Choroid plexus epithelial cell (primary cell): ENCODE data around the gene LRP2.

Source experiments
- DNase-seq: peaks from one replicate; pipeline ENCODE4 v3.0.0-alpha.2; 2010; ENCODE audit warnings: low read depth
- H3K4me3 ChIP-seq: 2 replicates; pipeline ENCODE4 v1.5.1; 2011; ENCODE audit warnings: low read depth, mild to moderate bottlenecking, control low read depth, low read length, moderate library complexity
- TF ChIP-seq, protein P1 (sequence below): conservative IDR thresholded peaks from 2 replicates; pipeline ENCODE4 v1.5.1; 2011; ENCODE audit warnings: low read depth, mild to moderate bottlenecking, control low read depth, inconsistent platforms, low read length, moderate library complexity

The LRP2 gene

GRCh38 chr2:169225233-169225750 is 137.0 kb downstream of the LRP2 start:
- DNase-seq, result no peak
- TF ChIP-seq, protein P1, sequence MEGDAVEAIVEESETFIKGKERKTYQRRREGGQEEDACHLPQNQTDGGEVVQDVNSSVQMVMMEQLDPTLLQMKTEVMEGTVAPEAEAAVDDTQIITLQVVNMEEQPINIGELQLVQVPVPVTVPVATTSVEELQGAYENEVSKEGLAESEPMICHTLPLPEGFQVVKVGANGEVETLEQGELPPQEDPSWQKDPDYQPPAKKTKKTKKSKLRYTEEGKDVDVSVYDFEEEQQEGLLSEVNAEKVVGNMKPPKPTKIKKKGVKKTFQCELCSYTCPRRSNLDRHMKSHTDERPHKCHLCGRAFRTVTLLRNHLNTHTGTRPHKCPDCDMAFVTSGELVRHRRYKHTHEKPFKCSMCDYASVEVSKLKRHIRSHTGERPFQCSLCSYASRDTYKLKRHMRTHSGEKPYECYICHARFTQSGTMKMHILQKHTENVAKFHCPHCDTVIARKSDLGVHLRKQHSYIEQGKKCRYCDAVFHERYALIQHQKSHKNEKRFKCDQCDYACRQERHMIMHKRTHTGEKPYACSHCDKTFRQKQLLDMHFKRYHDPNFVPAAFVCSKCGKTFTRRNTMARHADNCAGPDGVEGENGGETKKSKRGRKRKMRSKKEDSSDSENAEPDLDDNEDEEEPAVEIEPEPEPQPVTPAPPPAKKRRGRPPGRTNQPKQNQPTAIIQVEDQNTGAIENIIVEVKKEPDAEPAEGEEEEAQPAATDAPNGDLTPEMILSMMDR, result no peak
- no peak overlapping the region for H3K4me3 ChIP-seq

DNA sequence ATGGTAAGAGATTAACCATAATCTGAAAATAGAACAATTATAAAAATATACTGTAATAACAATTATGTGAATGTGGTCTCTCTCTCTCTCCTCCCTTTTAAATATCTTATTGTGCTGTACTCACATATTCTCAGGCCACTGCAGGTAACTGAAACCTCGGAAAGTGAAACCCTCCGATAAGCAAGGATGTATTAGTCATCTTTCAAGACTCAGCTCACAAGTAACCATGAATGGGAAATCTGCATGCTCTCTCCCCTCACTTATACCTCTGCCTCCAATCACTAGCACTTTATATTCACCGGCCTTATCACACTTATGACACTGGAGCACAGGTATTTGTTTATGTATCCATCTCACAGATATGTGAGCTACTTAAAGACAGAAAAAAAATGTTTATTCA is 139.7 kb downstream of the LRP2 start:
- H3K4me3 ChIP-seq, result no peak overlapping the region
- DNase-seq, result peak; percentile 4
- TF ChIP-seq, protein P1, result no peak

- TF ChIP-seq, protein P1, result peak; percentile 58
- DNase-seq, result peak; percentile 55
- H3K4me3 ChIP-seq, result no peak overlapping the region
Measured at GRCh38 chr2:169221745-169222369, 140.5 kb downstream of the LRP2 start.

DNA sequence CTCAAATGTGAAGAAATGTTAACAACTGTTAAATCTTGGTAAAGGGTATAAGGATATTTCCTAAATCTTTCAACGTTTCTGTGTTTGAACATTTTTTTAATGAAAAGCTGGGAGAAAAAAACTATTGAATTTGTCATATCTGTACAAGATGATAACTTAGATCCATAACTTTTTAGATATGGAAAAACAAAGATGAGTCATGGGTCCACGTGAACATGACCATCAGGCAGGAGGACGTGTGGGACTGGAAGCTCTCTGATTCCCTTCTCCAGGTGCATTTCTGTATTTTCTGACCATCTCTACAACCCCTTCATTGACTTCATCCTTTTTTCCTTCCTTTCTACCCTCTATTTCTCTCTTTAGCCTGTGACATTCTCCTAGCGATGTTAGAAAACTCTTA is 151.4 kb downstream of the LRP2 start:
- TF ChIP-seq, protein P1, result no peak
- H3K4me3 ChIP-seq, result no peak overlapping the region
- no peak for DNase-seq

- TF ChIP-seq, protein P1, result no peak
- no peak for DNase-seq
- no peak overlapping the region for H3K4me3 ChIP-seq
Measured at GRCh38 chr2:169208026-169208425, 154.3 kb downstream of the LRP2 start.

DNA sequence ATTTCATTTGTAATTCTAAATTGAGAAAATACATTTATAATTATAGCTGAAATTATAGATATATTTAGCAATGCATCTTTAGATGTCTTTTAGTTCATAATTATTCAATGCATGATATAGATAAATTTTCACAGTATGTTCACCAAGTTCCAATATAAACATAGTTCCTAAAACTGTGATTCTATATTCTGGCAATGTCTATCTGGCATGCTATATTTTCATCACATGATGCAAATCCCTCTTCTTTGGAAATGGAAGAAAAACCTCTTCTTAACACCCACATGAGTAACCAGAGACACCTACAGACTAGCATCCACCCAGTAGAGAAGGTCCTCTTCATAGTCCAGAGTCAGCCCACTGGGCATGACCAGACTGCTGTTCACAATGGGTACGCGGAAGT is 157.2 kb downstream of the LRP2 start:
- no peak overlapping the region for H3K4me3 ChIP-seq
- TF ChIP-seq, protein P1, result no peak

DNA sequence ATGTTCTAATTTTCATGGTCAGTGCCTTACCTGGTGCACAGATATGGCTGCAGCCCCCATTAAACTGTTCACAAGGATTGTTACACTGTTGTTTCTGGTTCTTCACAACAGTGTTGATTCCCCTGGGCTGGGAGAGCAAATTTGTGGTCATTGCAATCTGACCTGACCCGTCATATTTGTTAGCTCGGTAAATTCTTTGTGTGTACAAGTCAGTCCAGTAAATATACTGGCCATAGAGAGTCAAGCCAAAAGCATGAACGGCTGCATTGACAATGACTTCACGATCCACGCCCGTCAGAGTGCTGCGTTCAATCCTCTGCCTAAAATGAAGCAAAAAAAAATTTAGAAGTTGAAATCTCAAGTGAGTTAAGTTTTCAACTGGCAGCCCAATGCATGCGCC is 158.4 kb downstream of the LRP2 start:
- no peak overlapping the region for H3K4me3 ChIP-seq
- no peak for DNase-seq
- TF ChIP-seq, protein P1, result no peak

More for the DNA sequence above, 157.2 kb downstream of the LRP2 start:
- no peak for DNase-seq
